ENCODE measurements around the gene PCA3. TPM values are rescaled to one million over a fixed set of nuclear protein-coding genes. Genes with fewer than 3 reads are reported as not detected.

The PCA3 gene
- total RNA-seq, 1 experiment from 2014 or later: not detected

DNA sequence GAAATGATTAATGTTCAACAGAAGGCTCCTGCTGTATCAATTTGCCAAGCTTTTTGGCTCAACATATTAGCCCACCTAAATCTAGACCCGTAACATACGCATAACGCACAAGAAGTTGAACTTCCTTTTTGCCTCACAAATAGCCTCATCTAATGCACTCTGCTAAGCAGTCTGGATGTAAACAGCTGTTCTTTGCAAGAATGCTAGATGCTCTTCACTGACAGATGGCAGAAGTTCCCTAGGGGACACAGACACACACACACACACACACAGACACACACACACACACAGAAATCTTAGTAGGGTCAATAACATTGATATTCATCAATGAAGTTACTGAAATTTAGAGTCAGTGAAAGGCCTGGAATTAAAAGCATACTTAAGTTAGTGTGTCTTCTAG lies 13.2 kb upstream of the PCA3 start:
- Histone ChIP-seq H2AFZ (ENCODE audit: low read depth, low read length, poor library complexity, severe bottlenecking) (no peak overlapping the region), H3K9ac (ENCODE audit: low read length) (no peak overlapping the region), H3K9me3 (ENCODE audit: control insufficient read depth in 1 of 2, insufficient read depth in 1 of 2, low read depth in 1 of 2, low read length in 2 of 2) (no peaks in the 10 kb centered on the region), H3K4me2 (ENCODE audit: low read length) (no peak overlapping the region), H3K79me2 (ENCODE audit: insufficient read depth, low read length) (no peaks in the 10 kb centered on the region), H3K36me3 (ENCODE audit: control insufficient read depth in 1 of 2, insufficient read depth in 2 of 2, low read length in 2 of 2) (no peaks in the 10 kb centered on the region), H3K4me3 (replicated peaks in 1 of 2; ENCODE audit: low read depth in 1 of 2, low read length in 2 of 2) (no peak overlapping the region), H4K20me1 (ENCODE audit: insufficient read depth) (no peaks in the 10 kb centered on the region), H3K27ac (ENCODE audit: low read depth, low read length) (no peak overlapping the region), H3K9me2 (ENCODE audit: insufficient read depth) (no peaks in the 10 kb centered on the region), H3K4me1 (ENCODE audit: control insufficient read depth in 1 of 2, insufficient read depth in 2 of 2, low read length in 2 of 2) (no peaks in the 10 kb centered on the region), H3K27me3 (ENCODE audit: insufficient read depth, low read length) (no peaks in the 10 kb centered on the region)
- DNase-seq (ENCODE audit: low read depth, low spot score) (no peak), ATAC-seq (no peak)
- intact Hi-C loops (cut with micrococcal nuclease): no loop called here
- ChIA-PET POLR2A (no interaction called here), RAD21 (ENCODE audit: low non-redundant PET in 1 of 2, low total read pairs in 2 of 2, uncharacterized antibody in 2 of 2, unreplicated experiment in 2 of 2) (no interaction called here), CTCF (no interaction called here)
- BruUV-seq (replicated peaks): no TSS peak
- TF ChIP-seq EZH2 (IDR thresholded peaks at IDR 0.05): no peak
- no peak for TF ChIP-seq ELF1 (IDR thresholded peaks at IDR 0.05; ENCODE audit: borderline replicate concordance, low read depth)
- TF ChIP-seq ZFX (IDR thresholded peaks at IDR 0.05): no peak
- TF ChIP-seq SP1 (IDR thresholded peaks at IDR 0.05; ENCODE audit: low read depth): no peak
- no peak for TF ChIP-seq CBX3 (IDR thresholded peaks at IDR 0.05; ENCODE audit: low read depth)
- no peak for TF ChIP-seq FOSL1 (IDR thresholded peaks at IDR 0.05; ENCODE audit: low read depth)
- TF ChIP-seq, protein P1, sequence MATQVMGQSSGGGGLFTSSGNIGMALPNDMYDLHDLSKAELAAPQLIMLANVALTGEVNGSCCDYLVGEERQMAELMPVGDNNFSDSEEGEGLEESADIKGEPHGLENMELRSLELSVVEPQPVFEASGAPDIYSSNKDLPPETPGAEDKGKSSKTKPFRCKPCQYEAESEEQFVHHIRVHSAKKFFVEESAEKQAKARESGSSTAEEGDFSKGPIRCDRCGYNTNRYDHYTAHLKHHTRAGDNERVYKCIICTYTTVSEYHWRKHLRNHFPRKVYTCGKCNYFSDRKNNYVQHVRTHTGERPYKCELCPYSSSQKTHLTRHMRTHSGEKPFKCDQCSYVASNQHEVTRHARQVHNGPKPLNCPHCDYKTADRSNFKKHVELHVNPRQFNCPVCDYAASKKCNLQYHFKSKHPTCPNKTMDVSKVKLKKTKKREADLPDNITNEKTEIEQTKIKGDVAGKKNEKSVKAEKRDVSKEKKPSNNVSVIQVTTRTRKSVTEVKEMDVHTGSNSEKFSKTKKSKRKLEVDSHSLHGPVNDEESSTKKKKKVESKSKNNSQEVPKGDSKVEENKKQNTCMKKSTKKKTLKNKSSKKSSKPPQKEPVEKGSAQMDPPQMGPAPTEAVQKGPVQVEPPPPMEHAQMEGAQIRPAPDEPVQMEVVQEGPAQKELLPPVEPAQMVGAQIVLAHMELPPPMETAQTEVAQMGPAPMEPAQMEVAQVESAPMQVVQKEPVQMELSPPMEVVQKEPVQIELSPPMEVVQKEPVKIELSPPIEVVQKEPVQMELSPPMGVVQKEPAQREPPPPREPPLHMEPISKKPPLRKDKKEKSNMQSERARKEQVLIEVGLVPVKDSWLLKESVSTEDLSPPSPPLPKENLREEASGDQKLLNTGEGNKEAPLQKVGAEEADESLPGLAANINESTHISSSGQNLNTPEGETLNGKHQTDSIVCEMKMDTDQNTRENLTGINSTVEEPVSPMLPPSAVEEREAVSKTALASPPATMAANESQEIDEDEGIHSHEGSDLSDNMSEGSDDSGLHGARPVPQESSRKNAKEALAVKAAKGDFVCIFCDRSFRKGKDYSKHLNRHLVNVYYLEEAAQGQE (IDR thresholded peaks at IDR 0.05; ENCODE audit: low read depth): no peak
- TF ChIP-seq CEBPB (IDR thresholded peaks at IDR 0.05; ENCODE audit: low read depth): no peak
- TF ChIP-seq YY1 (IDR thresholded peaks at IDR 0.05; ENCODE audit: extremely low read depth, insufficient replicate concordance, low read depth, low read length): no peak
- no peak for TF ChIP-seq SIN3A (IDR thresholded peaks at IDR 0.05; ENCODE audit: low read depth)
- no peak for TF ChIP-seq EGR1 (IDR thresholded peaks at IDR 0.05; ENCODE audit: low read depth)
- TF ChIP-seq POLR2AphosphoS5 (IDR thresholded peaks at IDR 0.05; ENCODE audit: low read depth, low read length): no peak
- TF ChIP-seq EZH2phosphoT487 (IDR thresholded peaks at IDR 0.05; ENCODE audit: borderline replicate concordance): no peak
